CD14-positive monocyte (primary cell): ENCODE data around the gene NKAIN2. TPM values are rescaled to one million over a fixed set of nuclear protein-coding genes. Genes with fewer than 3 reads are reported as not detected.

Experiments used
- DNase-seq, 3 donors: peaks; one replicate each; pipeline ENCODE4 v3.0.0-alpha.2; 2011 to 2022
- H2AFZ ChIP-seq: 2 replicates; pipeline ENCODE4 v1.6.0; 2012; ENCODE audit warnings: mild to moderate bottlenecking, low read depth, low read length, inconsistent platforms; ENCODE audit not compliant: insufficient read depth, poor library complexity, severe bottlenecking
- H3K27ac ChIP-seq, 2 donors: 1 replicate in 1 of 2; 2 replicates in 1 of 2; pipeline ENCODE4 v1.5.1; 2012 to 2013; ENCODE audit warnings: low read length in 2 of 2, control low read depth in 1 of 2, inconsistent platforms in 1 of 2, low read depth in 1 of 2, mild to moderate bottlenecking in 1 of 2
- H3K27me3 ChIP-seq, 2 donors: one replicate each; pipeline versions ENCODE4 v1.6.0 to v1.6.1; 2011 to 2013; ENCODE audit warnings: low read length in 2 of 2; ENCODE audit not compliant: control insufficient read depth in 2 of 2, insufficient read depth in 2 of 2
- H3K36me3 ChIP-seq, 2 donors: replicated peaks in 1 of 2; 1 replicate in 1 of 2; 2 replicates in 1 of 2; pipeline versions ENCODE4 v1.5.1 to v1.6.1; 2012 to 2013; ENCODE audit warnings: low read length in 2 of 2, control low read depth in 1 of 2, inconsistent platforms in 1 of 2, mild to moderate bottlenecking in 1 of 2; ENCODE audit not compliant: insufficient read depth in 2 of 2, control insufficient read depth in 1 of 2
- H3K4me1 ChIP-seq, 2 donors: 1 replicate in 1 of 2; 2 replicates in 1 of 2; pipeline versions ENCODE4 v1.5.1 to v1.6.1; 2012 to 2013; ENCODE audit warnings: low read length in 2 of 2, control low read depth in 1 of 2, inconsistent platforms in 1 of 2, mild to moderate bottlenecking in 1 of 2, moderate library complexity in 1 of 2; ENCODE audit not compliant: insufficient read depth in 2 of 2, control insufficient read depth in 1 of 2
- H3K4me2 ChIP-seq: replicated peaks from 2 replicates; pipeline ENCODE3; 2012; ENCODE audit warnings: low read length, moderate library complexity, mild to moderate bottlenecking; ENCODE audit not compliant: poor library complexity, severe bottlenecking; ENCODE audit errors: extremely low read depth
- H3K4me3 ChIP-seq, 3 experiments: fragments of 200-600 bp in 1 of 3; sonication (generic) in 1 of 3; replicated peaks in 1 of 3; 1 replicate in 2 of 3; 2 replicates in 1 of 3; pipeline ENCODE4 v1.5.1; 2011 to 2013; ENCODE audit warnings: low read length in 3 of 3, mild to moderate bottlenecking in 3 of 3, control low read depth in 2 of 3, low read depth in 2 of 3, inconsistent platforms in 1 of 3, moderate library complexity in 1 of 3
- H3K79me2 ChIP-seq: 2 replicates; pipeline ENCODE4 v1.6.0; 2012; ENCODE audit warnings: mild to moderate bottlenecking, control low read depth, inconsistent platforms, low read length, moderate library complexity; ENCODE audit not compliant: insufficient read depth
- H3K9ac ChIP-seq: 2 replicates; pipeline ENCODE4 v1.6.0; 2017; ENCODE audit warnings: low read length, mild to moderate bottlenecking; ENCODE audit not compliant: insufficient read depth, poor library complexity, severe bottlenecking
- H3K9me3 ChIP-seq, 2 donors: replicated peaks in 1 of 2; 1 replicate in 1 of 2; 2 replicates in 1 of 2; pipeline versions ENCODE4 v1.5.1 to v1.6.1; 2012 to 2013; ENCODE audit warnings: low read length in 2 of 2, control low read depth in 1 of 2; ENCODE audit not compliant: control insufficient read depth in 1 of 2, insufficient read depth in 1 of 2
- H4K20me1 ChIP-seq: 2 replicates; pipeline ENCODE4 v1.6.0; 2012; ENCODE audit warnings: mild to moderate bottlenecking, low read length, control low read depth, moderate library complexity; ENCODE audit not compliant: insufficient read depth
- H3K27ac Mint-ChIP-seq, 7 donors: one replicate each; pipeline ENCODE4 v1.8.0; 2020; ENCODE audit warnings: mild to moderate bottlenecking in 7 of 7, mixed read lengths in 7 of 7, moderate library complexity in 6 of 7, inconsistent platforms in 2 of 7
- H3K27me3 Mint-ChIP-seq, 3 donors: one replicate each; pipeline ENCODE4 v1.8.0; 2021 to 2022; ENCODE audit warnings: low read depth in 3 of 3, mild to moderate bottlenecking in 3 of 3, mixed read lengths in 3 of 3, moderate library complexity in 3 of 3, inconsistent platforms in 1 of 3
- H3K36me3 Mint-ChIP-seq, 2 donors: one replicate each; pipeline ENCODE4 v1.8.0; 2020; ENCODE audit warnings: mixed read lengths in 2 of 2, inconsistent platforms in 1 of 2, mild to moderate bottlenecking in 1 of 2
- H3K4me1 Mint-ChIP-seq: one replicate; pipeline ENCODE4 v1.8.0; 2020; ENCODE audit warnings: mild to moderate bottlenecking, mixed read lengths
- H3K4me3 Mint-ChIP-seq, 2 donors: one replicate each; pipeline ENCODE4 v1.8.0; 2020; ENCODE audit warnings: mild to moderate bottlenecking in 2 of 2, mixed read lengths in 2 of 2, moderate library complexity in 1 of 2
- H3K9me3 Mint-ChIP-seq, 7 donors: one replicate each; pipeline ENCODE4 v1.8.0; 2020 to 2022; ENCODE audit warnings: mixed read lengths in 7 of 7, mild to moderate bottlenecking in 6 of 7, moderate library complexity in 6 of 7, inconsistent platforms in 2 of 7
- WGBS: methylation state at CpG from one replicate; pipeline ENCODE4 v1.1.5; 2013; ENCODE audit warnings: missing lambda C conversion rate; ENCODE audit not compliant: insufficient coverage; 5-methylcytosine and 5-hydroxymethylcytosine counted together
- intact Hi-C, 2 donors: fragments of 100-400 bp; cut with micrococcal nuclease; formaldehyde crosslinking; loops; one replicate each; pipeline versions ENCODE4 v1.15.0 to v1.15.1; 2023
- polyA plus RNA-seq, 3 donors: library from polyadenylated mRNA; depleted of rRNA in 1 of 3; unstranded in 2 of 3; stranded (reverse) in 1 of 3; fragments of 300-500 nt in 2 of 3; fragments of >200 nt in 1 of 3; fragmentation: Illumina TruSeq in 2 of 3; gene quantifications; 1 replicate in 2 of 3; 2 replicates in 1 of 3; pipeline ENCODE4 v1.2.3, GENCODE V29; 2012 to 2021
- TF ChIP-seq, protein P1 (sequence below): fragments of 200-600 bp; IDR thresholded peaks from one replicate; pipeline ENCODE4 v1.8.0; 2022; ENCODE audit warnings: antibody characterized with exemption, mild to moderate bottlenecking

NKAIN2 gene
- polyA plus RNA-seq, 3 donors, result not detected

DNA sequence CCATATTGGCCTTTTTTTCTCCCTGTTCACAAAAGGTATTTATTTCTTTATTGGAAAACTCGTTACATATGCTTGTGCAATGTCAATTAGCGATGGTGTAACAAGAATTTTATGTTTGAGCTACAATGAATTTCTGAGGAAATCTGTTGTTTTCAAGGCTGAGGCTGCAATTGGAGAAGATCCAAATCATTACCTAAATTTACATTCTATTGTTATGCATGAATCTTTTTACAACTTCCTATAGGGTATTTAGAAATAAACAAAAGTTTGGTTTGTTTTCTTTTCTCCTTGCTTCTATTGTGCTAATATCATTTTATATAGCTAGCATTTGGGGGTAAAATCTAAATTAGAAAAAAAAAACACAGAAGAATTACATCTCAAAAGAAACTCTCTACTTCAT, 34.7 kb upstream of the NKAIN2 start:
- no peak overlapping the region for H3K27ac ChIP-seq
- no peaks in the 10 kb centered on the region for H3K4me1 Mint-ChIP-seq
- H3K4me3 ChIP-seq, result no peak overlapping the region
- H3K27me3 Mint-ChIP-seq, result peaks cover 0 to 4% (median 0%) of the 10 kb centered on the region in 3 donors
- H3K27me3 ChIP-seq, result no peaks in the 10 kb centered on the region
- no peaks in the 10 kb centered on the region for H3K9me3 ChIP-seq
- H3K27ac Mint-ChIP-seq, result no peak overlapping the region
- no peak overlapping the region for H3K4me3 Mint-ChIP-seq
- DNase-seq, result no peak
- H3K9ac ChIP-seq, result no peak overlapping the region
- intact Hi-C loops, result no loop called here
- no peak overlapping the region for H2AFZ ChIP-seq
- H3K36me3 ChIP-seq, result no peaks in the 10 kb centered on the region
- H3K79me2 ChIP-seq, result no peaks in the 10 kb centered on the region
- no peaks in the 10 kb centered on the region for H3K9me3 Mint-ChIP-seq
- H3K4me2 ChIP-seq, result no peak overlapping the region
- H3K36me3 Mint-ChIP-seq, result no peaks in the 10 kb centered on the region
- no peaks in the 10 kb centered on the region for H4K20me1 ChIP-seq
- TF ChIP-seq, protein P1, sequence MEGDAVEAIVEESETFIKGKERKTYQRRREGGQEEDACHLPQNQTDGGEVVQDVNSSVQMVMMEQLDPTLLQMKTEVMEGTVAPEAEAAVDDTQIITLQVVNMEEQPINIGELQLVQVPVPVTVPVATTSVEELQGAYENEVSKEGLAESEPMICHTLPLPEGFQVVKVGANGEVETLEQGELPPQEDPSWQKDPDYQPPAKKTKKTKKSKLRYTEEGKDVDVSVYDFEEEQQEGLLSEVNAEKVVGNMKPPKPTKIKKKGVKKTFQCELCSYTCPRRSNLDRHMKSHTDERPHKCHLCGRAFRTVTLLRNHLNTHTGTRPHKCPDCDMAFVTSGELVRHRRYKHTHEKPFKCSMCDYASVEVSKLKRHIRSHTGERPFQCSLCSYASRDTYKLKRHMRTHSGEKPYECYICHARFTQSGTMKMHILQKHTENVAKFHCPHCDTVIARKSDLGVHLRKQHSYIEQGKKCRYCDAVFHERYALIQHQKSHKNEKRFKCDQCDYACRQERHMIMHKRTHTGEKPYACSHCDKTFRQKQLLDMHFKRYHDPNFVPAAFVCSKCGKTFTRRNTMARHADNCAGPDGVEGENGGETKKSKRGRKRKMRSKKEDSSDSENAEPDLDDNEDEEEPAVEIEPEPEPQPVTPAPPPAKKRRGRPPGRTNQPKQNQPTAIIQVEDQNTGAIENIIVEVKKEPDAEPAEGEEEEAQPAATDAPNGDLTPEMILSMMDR, result no peak
- no peaks in the 10 kb centered on the region for H3K4me1 ChIP-seq
- no CpG with 5 or more reads among the region's 2 CpGs for WGBS

DNA sequence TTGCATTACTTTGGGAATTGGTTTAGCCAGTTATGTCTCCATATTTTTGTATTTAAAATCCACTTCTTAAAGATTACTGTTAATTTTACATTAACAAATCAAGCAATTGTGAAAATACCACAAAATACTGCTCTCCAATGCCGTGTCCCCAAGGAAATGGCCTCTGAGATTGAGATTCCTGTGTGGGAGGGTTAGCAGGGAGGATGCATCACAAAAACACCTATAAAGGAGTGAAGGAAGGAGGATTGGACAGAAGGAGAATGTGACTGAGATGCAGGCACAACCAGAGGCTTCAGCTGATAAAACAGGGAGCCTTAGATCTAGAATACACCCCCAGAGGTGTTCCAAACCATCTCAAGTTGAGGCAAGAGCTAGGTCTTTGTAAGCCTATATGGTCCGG, 34.2 kb upstream of the NKAIN2 start:
- Histone ChIP-seq H3K4me3 (no peak overlapping the region), H3K4me2 (no peak overlapping the region), H3K4me1 (no peaks in the 10 kb centered on the region), H4K20me1 (no peaks in the 10 kb centered on the region), H3K27me3 (no peaks in the 10 kb centered on the region), H3K36me3 (no peaks in the 10 kb centered on the region), H3K9ac (no peak overlapping the region), H2AFZ (no peak overlapping the region), H3K79me2 (no peaks in the 10 kb centered on the region), H3K9me3 (no peaks in the 10 kb centered on the region), H3K27ac (no peak overlapping the region)
- H3K4me1 Mint-ChIP-seq, result no peaks in the 10 kb centered on the region
- no peak overlapping the region for H3K4me3 Mint-ChIP-seq
- intact Hi-C loops, result no loop called here
- H3K9me3 Mint-ChIP-seq, result no peaks in the 10 kb centered on the region
- no peak overlapping the region for H3K27ac Mint-ChIP-seq
- TF ChIP-seq, protein P1, result no peak
- H3K36me3 Mint-ChIP-seq, result no peaks in the 10 kb centered on the region
- peaks cover 0 to 4% (median 0%) of the 10 kb centered on the region in 3 donors for H3K27me3 Mint-ChIP-seq
- no peak for DNase-seq
- WGBS, result no CpG with 5 or more reads among the region's 2 CpGs
